ENCODE data around the gene GLOD5. TPM values are rescaled to one million over a fixed set of nuclear protein-coding genes. Genes with fewer than 3 reads are reported as not detected.
A peak's percentile ranks its signal among the peaks of the same experiment; 100 is the strongest.

Gene GLOD5
- polyA plus RNA-seq, 1 experiment = not detected

- DNase-seq (ENCODE audit: low read depth) = no peak
- no peaks in the 10 kb centered on the region for H3K36me3 ChIP-seq (ENCODE audit: control insufficient read depth, insufficient read depth, low read length)
- H3K4me3 ChIP-seq (ENCODE audit: low read depth, low read length) = no peak overlapping the region
- TF ChIP-seq, protein P1, sequence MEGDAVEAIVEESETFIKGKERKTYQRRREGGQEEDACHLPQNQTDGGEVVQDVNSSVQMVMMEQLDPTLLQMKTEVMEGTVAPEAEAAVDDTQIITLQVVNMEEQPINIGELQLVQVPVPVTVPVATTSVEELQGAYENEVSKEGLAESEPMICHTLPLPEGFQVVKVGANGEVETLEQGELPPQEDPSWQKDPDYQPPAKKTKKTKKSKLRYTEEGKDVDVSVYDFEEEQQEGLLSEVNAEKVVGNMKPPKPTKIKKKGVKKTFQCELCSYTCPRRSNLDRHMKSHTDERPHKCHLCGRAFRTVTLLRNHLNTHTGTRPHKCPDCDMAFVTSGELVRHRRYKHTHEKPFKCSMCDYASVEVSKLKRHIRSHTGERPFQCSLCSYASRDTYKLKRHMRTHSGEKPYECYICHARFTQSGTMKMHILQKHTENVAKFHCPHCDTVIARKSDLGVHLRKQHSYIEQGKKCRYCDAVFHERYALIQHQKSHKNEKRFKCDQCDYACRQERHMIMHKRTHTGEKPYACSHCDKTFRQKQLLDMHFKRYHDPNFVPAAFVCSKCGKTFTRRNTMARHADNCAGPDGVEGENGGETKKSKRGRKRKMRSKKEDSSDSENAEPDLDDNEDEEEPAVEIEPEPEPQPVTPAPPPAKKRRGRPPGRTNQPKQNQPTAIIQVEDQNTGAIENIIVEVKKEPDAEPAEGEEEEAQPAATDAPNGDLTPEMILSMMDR (IDR thresholded peaks at IDR 0.05; ENCODE audit: insufficient read depth, low read depth, low read length) = no peak
- ChIA-PET POLR2A (interaction anchor here (0.6 kb wide), 1 partner anchor 122 kb away, joined by 15 read pairs; no protein-coding TSS in a partner anchor), CTCF (no interaction called here)
- H3K27me3 ChIP-seq (ENCODE audit: control insufficient read depth, insufficient read depth, low read length) = no peaks in the 10 kb centered on the region
These were observed 36.8 kb downstream of the GLOD5 start for GRCh38 chrX:48798318-48798717.

GRCh38 chrX:48800574-48801279 lies 39.2 kb downstream of the GLOD5 start:
- no peaks in the 10 kb centered on the region for H3K36me3 ChIP-seq (ENCODE audit: control insufficient read depth, insufficient read depth, low read length)
- peak overlapping the region; percentile 65 for H3K4me3 ChIP-seq (ENCODE audit: low read depth, low read length)
- TF ChIP-seq, protein P1 (IDR thresholded peaks at IDR 0.05; ENCODE audit: insufficient read depth, low read depth, low read length) = no peak
- ChIA-PET POLR2A (interaction anchor here (1.3 kb wide), 1 partner anchor 97 kb away, joined by 3 read pairs; the partner anchor contains the start of genes PQBP1 and TIMM17B), CTCF (no interaction called here)
- no peaks in the 10 kb centered on the region for H3K27me3 ChIP-seq (ENCODE audit: control insufficient read depth, insufficient read depth, low read length)
- no peak for DNase-seq (ENCODE audit: low read depth)

- TF ChIP-seq, protein P1 (IDR thresholded peaks at IDR 0.05; ENCODE audit: insufficient read depth, low read depth, low read length) = no peak
- peak within 1 kb of the TSS; percentile 78 for H3K4me3 ChIP-seq (ENCODE audit: low read depth, low read length)
- ChIA-PET CTCF (interaction anchor here (0.6 kb wide), 1 partner anchor 11 kb away, joined by 3 read pairs; no protein-coding TSS in a partner anchor), POLR2A (interaction anchor here (1.3 kb wide), 1 partner anchor 96 kb away, joined by 3 read pairs; the partner anchor contains the start of genes PQBP1 and TIMM17B)
- H3K27me3 ChIP-seq (ENCODE audit: control insufficient read depth, insufficient read depth, low read length) = no peaks in the 10 kb centered on the region
- H3K36me3 ChIP-seq (ENCODE audit: control insufficient read depth, insufficient read depth, low read length) = no peaks in the 10 kb centered on the region
- peak; percentile 95 for DNase-seq (ENCODE audit: low read depth)
These were observed 39.9 kb downstream of the GLOD5 start, which contains the start of gene HDAC6 for GRCh38 chrX:48801280-48802088. Gene HDAC6, plus strand, starts transcription at chrX:48802067. Its CDS starts 626 bp downstream, at chrX:48802693.

- TF ChIP-seq, protein P1 (IDR thresholded peaks at IDR 0.05; ENCODE audit: insufficient read depth, low read depth, low read length) = no peak
- CTCF ChIA-PET = interaction anchor here (0.6 kb wide), 1 partner anchor 10 kb away, joined by 3 read pairs; no protein-coding TSS in a partner anchor
- POLR2A ChIA-PET = interaction anchor here (1.3 kb wide), 1 partner anchor 95 kb away, joined by 3 read pairs; the partner anchor contains the start of genes PQBP1 and TIMM17B
- Histone ChIP-seq H3K27me3 (ENCODE audit: control insufficient read depth, insufficient read depth, low read length) (no peaks in the 10 kb centered on the region), H3K4me3 (ENCODE audit: low read depth, low read length) (peak overlapping the region; percentile 78), H3K36me3 (ENCODE audit: control insufficient read depth, insufficient read depth, low read length) (no peaks in the 10 kb centered on the region)
- peak; percentile 14 for DNase-seq (ENCODE audit: low read depth)
These were observed 40.8 kb downstream of the GLOD5 start for GRCh38 chrX:48802089-48802904.

Data from BJ (cell line).